HG03159 (cell line): ENCODE results near the gene ZNF831.
A peak's percentile ranks its signal among the peaks of the same experiment; 100 is the strongest.

Experiments used
- ATAC-seq: cut with Tn5 transposase; IDR thresholded peaks from one replicate; pipeline ENCODE4 v1.9.1; 2021; ENCODE audit warnings: mild to moderate bottlenecking, moderate library complexity; ENCODE audit not compliant: unreplicated experiment

The ZNF831 gene

GRCh38 chr20:59211208-59211765 is 47.7 kb downstream of the ZNF831 start:
- no peak for ATAC-seq

- no peak for ATAC-seq
These were observed 50.5 kb downstream of the ZNF831 start for GRCh38 chr20:59214073-59214472.

DNA sequence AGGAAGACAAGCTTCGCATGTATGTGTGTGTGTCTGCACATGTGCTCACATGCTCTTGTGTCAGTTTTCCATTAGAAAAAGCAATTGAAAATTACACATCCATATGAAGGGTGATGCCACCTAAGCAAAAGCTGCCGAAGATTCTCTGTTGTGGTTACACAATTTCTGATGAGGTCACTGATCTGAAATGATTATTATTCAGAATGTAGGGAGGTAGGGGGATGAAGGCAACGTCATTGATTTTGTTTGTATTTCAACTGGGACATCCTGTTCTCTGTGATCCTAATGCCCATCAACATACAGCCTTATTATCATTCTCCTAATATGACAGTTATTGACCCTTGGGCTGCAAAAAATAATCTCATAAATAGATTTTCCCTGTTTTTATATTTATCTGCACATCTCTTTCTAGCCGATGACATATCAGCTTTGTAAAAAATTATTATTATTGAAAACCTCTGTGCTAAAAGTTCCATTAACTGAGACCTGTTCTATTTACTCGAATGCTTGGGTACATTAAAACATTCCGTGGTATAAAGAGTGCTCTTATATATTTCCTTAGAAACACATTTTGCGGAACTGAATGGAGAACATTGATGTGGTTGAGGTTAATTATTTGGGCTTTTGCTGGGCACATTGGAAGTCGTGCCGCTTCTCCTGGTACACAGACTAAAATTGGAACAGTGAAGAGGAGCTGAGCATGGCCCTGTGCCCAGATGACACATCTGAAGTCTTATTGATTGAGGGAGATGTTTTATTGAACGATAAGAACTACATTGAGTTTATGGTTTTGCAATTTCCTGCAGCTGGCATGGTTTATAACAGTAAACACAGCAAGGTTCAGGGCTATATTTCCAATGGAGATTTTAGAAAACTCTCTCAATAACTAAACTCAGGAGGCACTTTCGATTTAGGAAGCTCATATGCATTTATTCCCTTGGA is 51.3 kb downstream of the ZNF831 start:
- no peak for ATAC-seq

GRCh38 chr20:59217173-59217572 is 53.6 kb downstream of the ZNF831 start:
- ATAC-seq, result no peak

DNA sequence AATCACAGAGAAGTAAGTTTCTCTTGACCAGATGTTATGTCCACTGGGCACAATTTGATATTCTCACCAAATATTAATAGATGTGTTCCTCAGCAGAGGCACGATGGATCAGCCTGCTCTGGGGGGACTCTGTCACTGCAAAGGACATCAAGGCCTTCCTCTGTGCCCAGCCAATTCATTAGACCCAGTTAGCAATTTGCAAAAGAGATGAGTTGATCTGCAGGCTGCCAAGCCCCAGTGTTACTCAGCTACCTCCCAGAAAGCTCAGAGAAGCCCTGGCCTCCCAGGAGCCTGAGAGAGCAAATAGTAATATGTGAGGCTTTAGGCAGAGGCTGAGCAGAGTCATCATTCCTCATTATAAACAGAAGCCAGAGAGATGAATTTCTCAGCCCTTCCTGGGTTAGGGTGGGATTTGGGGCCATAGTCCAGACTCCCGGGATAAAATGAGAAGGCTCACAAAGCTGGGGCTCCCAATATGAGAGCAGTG is 54.2 kb downstream of the ZNF831 start:
- ATAC-seq, result no peak

DNA sequence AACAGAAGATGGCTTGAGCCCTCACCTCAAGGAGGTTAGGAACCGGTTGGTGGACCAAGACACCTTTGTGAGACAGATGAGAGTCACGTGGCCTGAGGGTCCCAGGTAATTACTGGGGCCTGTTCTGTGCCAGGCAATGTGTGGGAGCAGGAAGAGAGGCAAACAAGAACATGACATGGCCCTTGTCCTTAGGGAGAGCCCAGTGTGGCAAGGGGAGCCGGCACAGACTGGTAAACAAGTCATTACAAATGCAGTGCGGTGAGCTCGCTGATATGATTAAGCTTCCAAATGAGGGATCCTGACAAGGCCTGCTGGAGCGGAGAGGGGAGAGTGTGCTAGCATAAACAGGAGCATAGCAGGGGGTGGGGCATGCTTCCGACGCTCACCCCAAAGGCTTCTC is 55.6 kb downstream of the ZNF831 start:
- ATAC-seq, result no peak

DNA sequence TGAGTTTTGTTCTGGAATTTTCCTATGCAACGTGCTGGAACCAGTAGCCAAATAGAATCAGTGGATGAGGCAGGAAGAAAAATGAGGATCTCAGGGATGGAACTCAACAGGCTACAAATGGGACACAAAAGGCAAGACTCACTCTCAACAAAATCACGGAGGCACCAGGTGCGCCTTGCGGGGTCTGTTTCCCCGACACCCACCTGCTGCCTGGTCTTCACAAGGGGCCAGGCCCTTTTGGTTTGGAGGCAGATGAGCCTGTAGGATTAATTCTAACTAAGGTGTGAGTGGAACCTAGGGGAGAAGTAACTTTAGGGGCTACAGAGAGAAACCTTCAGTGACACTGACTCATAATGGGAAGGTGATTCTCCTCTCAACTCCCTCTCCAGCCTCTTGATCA is 56.5 kb downstream of the ZNF831 start:
- ATAC-seq, result no peak

GRCh38 chr20:59221049-59221706 is 57.6 kb downstream of the ZNF831 start:
- no peak for ATAC-seq

GRCh38 chr20:59221707-59222252 is 58.2 kb downstream of the ZNF831 start:
- ATAC-seq, result no peak

DNA sequence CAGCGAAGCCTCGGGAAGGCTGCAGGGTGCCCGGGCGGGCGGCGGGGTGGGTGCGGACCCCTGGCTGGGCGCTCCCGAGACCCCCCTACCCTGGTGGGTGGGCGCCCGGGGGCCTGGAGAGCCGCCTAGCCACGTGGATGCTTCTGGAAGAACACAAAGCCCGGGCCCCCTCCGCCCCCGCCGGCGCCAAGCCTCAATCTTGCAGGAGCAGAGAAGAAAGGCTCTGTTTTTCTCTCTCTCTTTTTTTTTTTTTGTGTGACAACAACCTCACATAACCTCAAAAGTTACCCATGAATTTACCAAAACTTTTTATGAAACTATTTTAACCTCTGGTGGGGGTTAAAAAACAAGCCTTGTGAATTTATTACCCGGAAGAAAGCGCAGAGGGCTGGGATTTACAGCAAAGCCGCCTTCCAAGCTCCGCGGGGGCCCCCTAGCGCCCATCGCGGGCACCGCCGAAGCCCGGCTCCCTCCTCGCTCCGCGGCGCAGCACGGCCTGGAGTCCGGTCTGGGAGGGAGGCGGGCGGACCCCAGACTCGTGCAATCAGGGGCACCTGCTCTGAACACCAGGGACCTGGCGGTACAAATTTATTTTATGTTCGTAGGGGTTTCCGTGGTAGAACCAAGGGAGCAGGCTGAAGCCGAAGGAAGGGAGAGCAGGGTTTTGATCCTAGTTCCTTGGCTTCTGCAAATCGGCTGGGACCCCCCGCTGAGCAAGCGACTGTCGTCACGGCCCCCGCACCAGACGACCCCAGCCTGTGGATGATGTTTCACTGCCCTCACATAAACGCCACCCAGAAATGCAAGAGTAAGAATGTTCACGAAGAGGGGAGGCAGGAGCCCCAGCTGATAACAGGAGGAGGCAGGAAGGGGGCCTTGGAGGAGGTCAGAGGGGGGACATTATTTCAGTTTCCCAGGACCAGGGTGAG is 58.9 kb downstream of the ZNF831 start:
- peak; percentile 90 for ATAC-seq

DNA sequence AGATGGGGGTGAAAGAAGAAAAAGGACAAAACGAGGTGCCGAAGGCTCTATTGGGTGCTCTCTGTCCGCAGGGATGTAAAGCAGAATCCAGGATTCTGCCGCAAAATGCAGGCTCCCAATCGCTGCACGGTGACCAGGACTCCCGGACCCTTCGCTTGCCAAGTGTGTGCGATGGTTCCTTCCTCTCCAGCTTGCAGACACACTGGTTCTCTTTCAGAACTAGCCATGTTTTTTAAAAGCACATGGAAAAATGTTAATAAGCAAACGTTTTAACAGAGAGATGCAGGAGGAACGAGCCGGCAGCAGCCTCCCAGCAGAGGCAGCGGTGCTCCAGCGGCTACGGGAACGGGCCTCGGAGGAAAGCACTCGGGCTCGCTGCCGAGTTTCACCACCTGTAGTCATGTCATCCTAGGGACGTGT is 59.6 kb downstream of the ZNF831 start:
- ATAC-seq, result no peak

DNA sequence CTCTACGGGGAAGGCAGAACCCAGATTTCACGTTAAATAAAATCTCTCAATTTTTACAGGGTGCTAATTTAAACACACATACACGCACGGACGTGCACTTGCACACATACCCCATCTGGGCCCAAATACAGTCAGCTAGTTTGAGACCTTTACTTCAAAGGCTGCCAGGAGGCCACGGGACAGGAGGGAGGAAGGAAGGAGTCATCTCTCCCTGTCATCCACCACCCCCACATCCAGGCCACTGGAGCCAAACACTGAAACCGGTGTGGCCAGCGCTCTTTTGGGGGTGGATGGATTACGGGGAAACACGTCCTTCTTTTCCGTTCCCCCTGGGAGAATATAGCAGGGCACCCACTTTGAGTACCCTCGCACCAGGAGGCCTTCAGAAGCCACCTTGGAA is 60.1 kb downstream of the ZNF831 start:
- ATAC-seq, result no peak

DNA sequence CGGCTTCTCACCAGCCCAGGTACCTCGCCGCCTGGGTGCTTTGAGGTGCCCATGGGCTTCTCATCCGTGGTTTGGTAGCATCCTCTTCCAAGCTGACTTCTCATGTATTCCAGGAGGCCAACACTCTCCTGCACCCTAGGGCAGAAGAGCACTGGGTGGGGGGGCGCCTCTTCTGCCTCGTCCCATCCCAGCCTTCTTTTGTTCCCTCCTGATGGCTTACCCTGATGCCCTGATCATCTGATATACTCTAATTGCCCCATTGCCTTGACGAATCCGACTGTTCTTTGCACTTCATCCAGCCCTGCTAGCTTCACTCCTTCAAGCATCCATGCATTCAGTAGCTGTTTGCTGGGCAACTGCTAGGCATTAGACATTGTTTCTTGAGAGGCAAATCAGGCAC is 60.6 kb downstream of the ZNF831 start:
- ATAC-seq, result no peak

DNA sequence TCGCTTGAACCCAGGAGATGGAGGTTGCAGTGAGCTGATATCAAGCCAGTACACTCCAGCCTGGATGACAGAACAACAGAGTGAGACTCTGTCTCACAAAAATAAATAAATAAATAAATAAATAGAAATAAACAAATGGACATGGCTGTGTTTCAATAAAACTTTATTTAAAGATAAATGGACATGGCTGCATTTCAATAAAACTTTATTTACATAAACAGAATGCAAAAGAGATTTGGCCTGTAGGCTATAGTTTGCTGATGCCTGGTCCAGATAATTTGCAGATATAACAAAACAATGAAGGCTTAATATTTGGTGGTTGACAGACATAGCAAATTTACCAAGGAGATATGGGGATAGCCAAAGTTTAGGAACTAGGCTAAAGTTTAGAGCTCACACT is 66.8 kb downstream of the ZNF831 start:
- no peak for ATAC-seq

GRCh38 chr20:59231124-59231804 is 67.6 kb downstream of the ZNF831 start:
- no peak for ATAC-seq

- ATAC-seq, result no peak
These were observed 69.0 kb downstream of the ZNF831 start for GRCh38 chr20:59232618-59233017.

DNA sequence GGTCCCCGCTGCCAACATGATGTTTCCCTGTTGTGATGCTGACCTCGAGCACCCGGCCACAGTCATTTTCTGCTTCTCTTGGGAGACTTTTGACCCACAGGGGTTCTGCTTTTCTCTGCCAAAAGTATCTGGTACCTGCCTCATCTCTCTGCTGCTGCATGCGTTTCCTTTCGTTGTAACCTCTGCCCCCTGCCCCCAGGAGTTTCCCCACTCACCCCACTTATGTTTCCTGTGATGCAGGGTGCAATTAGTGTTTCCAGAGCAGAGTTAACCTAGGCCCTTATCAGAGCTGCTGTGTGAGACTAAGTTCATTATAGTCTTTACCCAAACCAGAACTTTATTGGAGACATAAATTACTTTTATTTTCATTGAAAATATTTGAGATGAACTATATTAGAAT is 71.6 kb downstream of the ZNF831 start:
- no peak for ATAC-seq

DNA sequence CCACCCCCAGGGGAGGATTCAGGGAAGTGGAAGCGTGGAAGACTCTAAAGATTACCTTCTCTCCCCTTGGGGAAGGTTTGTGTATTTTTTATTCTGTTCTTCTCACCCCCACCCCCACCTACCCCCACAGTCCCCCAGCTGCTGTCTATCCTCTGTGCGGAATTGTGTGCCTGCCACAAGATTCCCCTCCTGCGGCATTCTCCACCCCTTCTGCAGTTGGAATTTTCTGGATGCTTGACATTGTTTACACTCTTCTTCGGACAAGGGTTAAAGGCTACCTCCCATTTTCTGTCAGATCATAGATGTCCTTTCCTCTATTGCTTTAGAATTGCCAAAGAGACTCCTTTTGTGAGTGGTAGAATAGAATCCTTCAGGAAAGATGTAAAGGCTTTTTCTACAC is 76.4 kb downstream of the ZNF831 start:
- ATAC-seq, result no peak

DNA sequence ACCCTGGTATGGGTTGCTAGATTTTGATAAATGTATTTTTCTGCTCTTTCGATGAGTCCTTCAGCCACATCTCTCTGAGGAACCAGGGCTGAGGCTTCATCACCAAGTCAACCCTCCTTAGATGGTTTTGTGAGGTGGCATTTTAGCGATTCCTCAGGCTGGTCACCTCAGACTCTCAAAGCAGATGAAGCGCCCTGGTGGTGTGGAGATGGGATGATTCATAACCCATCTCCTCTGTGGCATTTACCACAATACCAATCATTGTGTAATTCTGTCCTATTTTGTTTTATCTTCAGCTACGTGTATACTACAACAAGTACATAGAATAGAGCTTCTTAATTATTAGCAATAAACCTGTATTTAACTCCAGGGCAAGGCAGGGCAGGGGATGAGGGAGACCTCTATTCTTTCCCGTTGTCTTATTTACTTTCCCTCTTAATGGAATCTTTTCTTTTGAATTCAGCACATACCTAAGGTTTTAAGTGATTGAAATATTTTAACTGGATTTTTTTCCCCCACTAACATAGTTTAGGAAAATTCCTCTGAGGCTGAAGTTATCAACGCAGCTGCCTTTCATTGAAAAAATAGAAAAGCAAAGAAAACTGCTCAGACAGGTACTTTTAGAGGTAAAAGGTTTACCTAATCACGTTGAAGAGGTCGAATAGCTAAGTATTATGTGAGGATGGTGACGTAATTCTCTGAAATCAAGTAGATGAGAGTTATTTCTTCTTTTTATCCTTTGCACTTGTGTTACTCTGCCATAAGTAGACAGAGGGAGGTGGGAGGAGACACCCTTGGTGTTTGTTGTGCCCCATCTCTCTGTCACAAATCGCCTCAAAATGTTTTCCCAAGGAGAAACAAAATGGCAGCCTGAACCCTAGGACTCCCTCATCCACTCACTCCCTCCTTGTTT is 79.3 kb downstream of the ZNF831 start:
- no peak for ATAC-seq
